Astrocyte (in vitro differentiated cells and primary cell): ENCODE data around the gene APLP2.

ENCODE experiments used
- CTCF ChIP-seq: IDR thresholded peaks from 2 replicates; pipeline ENCODE4 v1.5.1; 2011; ENCODE audit warnings: low read depth, mild to moderate bottlenecking, inconsistent platforms, low read length, moderate library complexity; ENCODE audit not compliant: insufficient read depth
- EZH2 ChIP-seq: IDR thresholded peaks from 2 replicates; pipeline ENCODE4 v1.6.1; 2012; ENCODE audit warnings: mild to moderate bottlenecking, low read length, inconsistent platforms; ENCODE audit not compliant: insufficient read depth

- no peak for TF ChIP-seq CTCF
- no peak for TF ChIP-seq EZH2
Measured at GRCh38 chr11:130178441-130179339, 109.0 kb downstream of the APLP2 start.
